Lung (tissue), 16 donors: ENCODE results near the gene GFPT2. TPM values are rescaled to one million over a fixed set of nuclear protein-coding genes. Genes with fewer than 3 reads are reported as not detected.
A peak's percentile ranks its signal among the peaks of the same experiment; 100 is the strongest.

Source experiments
- ATAC-seq: fragments of 200-7000 bp; cut with Tn5 transposase; one replicate; pipeline ENCODE4 v1.9.1; 2020; ENCODE audit warnings: moderate number of reproducible peaks; ENCODE audit not compliant: insufficient read depth, low FRiP score
- DNase-seq, 3 donors: peaks; one replicate each; pipeline ENCODE4 v3.0.0-alpha.2; 2013 to 2017
- H3K27ac ChIP-seq, 2 donors: one replicate each; pipeline ENCODE4 v1.5.1; 2013; ENCODE audit warnings: mild to moderate bottlenecking in 2 of 2, moderate library complexity in 2 of 2, control low read depth in 1 of 2, inconsistent platforms in 1 of 2, low read depth in 1 of 2, low read length in 1 of 2
- H3K27me3 ChIP-seq, 3 donors: one replicate each; pipeline ENCODE4 v1.5.1; 2013; ENCODE audit warnings: low read length in 2 of 3; ENCODE audit not compliant: control insufficient read depth in 3 of 3, insufficient read depth in 3 of 3
- H3K36me3 ChIP-seq, 4 donors: one replicate each; pipeline ENCODE4 v1.5.1; 2013; ENCODE audit warnings: low read length in 4 of 4, mild to moderate bottlenecking in 1 of 4, moderate library complexity in 1 of 4; ENCODE audit not compliant: control insufficient read depth in 4 of 4, insufficient read depth in 4 of 4
- H3K4me1 ChIP-seq, 5 donors: one replicate each; pipeline ENCODE4 v1.5.1; 2013; ENCODE audit warnings: low read length in 5 of 5, mild to moderate bottlenecking in 2 of 5, moderate library complexity in 1 of 5; ENCODE audit not compliant: control insufficient read depth in 5 of 5, insufficient read depth in 5 of 5
- H3K4me3 ChIP-seq: one replicate; pipeline ENCODE4 v1.5.1; 2013; ENCODE audit warnings: mild to moderate bottlenecking, control low read depth, moderate library complexity
- H3K9ac ChIP-seq, 2 donors: one replicate each; pipeline ENCODE4 v1.5.1; 2013; ENCODE audit warnings: low read length in 2 of 2, control low read depth in 1 of 2; ENCODE audit not compliant: insufficient read depth in 1 of 2
- H3K9me3 ChIP-seq, 4 donors: one replicate each; pipeline ENCODE4 v1.5.1; 2013; ENCODE audit warnings: low read length in 3 of 4, mild to moderate bottlenecking in 1 of 4, moderate library complexity in 1 of 4; ENCODE audit not compliant: control insufficient read depth in 4 of 4, insufficient read depth in 3 of 4
- WGBS, 2 donors: extraction: QIAGEN DNeasy Blood & Tissue Kit; methylation state at CpG; one replicate each; pipeline ENCODE4 v1.1.7; 2013; 5-methylcytosine and 5-hydroxymethylcytosine counted together
- long read RNA-seq, 5 donors: transcript quantifications; one replicate each; lab custom pipeline, GENCODE V29; 2026
- polyA plus RNA-seq, 2 donors: library from polyadenylated mRNA; stranded (reverse); fragments of 200-250 nt; gene quantifications; one replicate each; pipeline ENCODE4 v1.2.1, GENCODE V29; 2013
- total RNA-seq, 2 donors: library from RNA; depleted of rRNA in 1 of 2; stranded (reverse); fragments of >200 nt in 1 of 2; gene quantifications; one replicate each; pipeline ENCODE4 v1.2.1, GENCODE V29; 2014 to 2021
- TF ChIP-seq, protein P1 (sequence below): IDR thresholded peaks from 2 replicates; pipeline ENCODE4 v1.5.1; 2012; ENCODE audit warnings: mild to moderate bottlenecking; ENCODE audit errors: control extremely low read depth, extremely low read depth
- donor health status: control.
- donor health status: control.
- donor health status: Bipolar disorder and iron deficiency.
- donor health status: healthy.
- donor health status: DM: yes; HTN: yes; CAD: no.

Gene GFPT2
- total RNA-seq (10 to 100 TPM; 19.7 to 26.6 TPM), polyA plus RNA-seq (10 to 100 TPM; 11.1 to 14.9 TPM)
- long read RNA-seq, donor 1, partial matches to known transcripts, result 0 of 3 reads
- long read RNA-seq, donor 1, other reads (novel, unspliced or antisense), result 0 of 3 reads
- long read RNA-seq, donor 2, result 0 reads
- long read RNA-seq, donor 3, result 0 reads
- long read RNA-seq, donor 4, result 0 reads
- long read RNA-seq, donor 5, result 0 reads

DNA sequence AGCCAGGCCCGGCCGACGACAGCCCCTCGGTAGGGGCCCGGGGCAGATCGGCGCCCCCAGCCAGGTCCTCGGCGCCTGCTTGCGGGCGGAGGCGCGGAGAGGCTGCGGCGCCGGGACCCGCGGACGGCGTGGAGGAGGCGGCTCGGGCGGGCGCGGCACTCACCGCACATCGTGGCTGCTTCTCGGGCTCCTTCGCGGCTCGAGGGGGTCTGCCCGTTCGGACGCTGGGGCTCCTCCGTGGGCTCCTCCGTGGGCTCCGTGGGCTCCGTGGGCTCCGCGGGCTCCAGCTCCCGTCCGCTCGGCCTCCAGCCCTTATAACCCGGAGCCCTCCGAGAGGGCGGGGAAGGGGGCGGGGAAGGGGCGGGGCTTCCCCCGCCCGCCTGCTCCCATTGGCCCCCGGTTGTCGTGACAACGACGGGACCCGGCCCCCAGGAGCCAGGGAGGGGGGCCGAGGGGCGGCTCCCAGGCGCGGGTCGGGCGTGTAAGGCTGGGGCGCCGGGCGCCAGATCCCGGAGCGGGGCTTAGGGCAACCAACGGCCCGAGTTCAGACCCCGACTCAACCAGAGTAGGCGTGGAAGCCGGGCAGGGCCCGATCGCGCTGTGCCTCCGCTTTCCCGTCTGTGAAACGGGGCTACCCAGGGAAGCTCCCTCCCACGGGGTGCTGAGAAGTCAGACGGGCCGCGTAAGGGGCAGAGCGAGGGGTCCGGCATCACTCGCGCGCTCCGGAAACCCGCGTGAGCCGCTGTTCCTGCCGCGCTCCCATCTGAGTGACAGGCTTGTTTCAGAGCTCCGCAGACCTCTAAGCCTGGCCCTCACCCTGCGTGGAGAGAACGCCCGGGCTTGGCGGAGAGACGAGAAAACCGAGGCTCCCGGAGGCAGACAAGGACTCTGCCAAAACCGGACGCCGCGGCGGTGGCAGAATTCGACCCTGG lies at the start of gene GFPT2:
Gene GFPT2, minus strand, starts transcription at position 289 of the 932 bp plus-strand sequence. Its CDS starts 119 bp downstream, at position 170.
- Histone ChIP-seq H3K27me3 (peaks cover 0 to 11% (median 0%) of the 10 kb centered on the region in 3 donors), H3K9ac (no peak within 1 kb of the TSS), H3K4me1 (peaks cover 0 to 19% (median 6%) of the 10 kb centered on the region in 5 donors), H3K9me3 (no peaks in the 10 kb centered on the region), H3K36me3 (no peaks in the 10 kb centered on the region), H3K4me3 (peak within 1 kb of the TSS; percentile 65), H3K27ac (peak within 1 kb of the TSS; percentile 23 to 49)
- TF ChIP-seq, protein P1, sequence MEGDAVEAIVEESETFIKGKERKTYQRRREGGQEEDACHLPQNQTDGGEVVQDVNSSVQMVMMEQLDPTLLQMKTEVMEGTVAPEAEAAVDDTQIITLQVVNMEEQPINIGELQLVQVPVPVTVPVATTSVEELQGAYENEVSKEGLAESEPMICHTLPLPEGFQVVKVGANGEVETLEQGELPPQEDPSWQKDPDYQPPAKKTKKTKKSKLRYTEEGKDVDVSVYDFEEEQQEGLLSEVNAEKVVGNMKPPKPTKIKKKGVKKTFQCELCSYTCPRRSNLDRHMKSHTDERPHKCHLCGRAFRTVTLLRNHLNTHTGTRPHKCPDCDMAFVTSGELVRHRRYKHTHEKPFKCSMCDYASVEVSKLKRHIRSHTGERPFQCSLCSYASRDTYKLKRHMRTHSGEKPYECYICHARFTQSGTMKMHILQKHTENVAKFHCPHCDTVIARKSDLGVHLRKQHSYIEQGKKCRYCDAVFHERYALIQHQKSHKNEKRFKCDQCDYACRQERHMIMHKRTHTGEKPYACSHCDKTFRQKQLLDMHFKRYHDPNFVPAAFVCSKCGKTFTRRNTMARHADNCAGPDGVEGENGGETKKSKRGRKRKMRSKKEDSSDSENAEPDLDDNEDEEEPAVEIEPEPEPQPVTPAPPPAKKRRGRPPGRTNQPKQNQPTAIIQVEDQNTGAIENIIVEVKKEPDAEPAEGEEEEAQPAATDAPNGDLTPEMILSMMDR, result no peak
- ATAC-seq, result peak; percentile 92
- peak; percentile 89 to 91 (median 90) for DNase-seq
- 1% methylated on average over 81 to 106 of the region's 106 CpGs for WGBS, 2 donors

DNA sequence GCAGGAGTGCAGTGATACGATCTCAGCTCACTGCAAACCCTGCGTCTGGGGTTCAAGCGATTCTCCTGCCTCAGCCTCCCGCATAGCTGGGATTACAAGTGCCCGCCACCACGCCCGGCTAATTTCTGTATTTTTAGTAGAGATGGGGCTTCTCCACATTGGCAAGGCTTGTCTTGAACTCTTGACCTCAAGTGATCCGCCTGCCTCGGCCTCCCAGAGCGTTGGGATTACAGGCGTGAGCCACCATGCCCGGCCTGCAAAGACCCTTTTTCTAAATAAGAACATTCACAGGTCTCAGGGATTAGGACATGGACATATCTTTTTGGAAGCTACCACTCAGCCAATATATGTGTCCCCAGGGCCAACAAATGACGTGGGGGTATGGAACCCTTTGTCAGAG lies 49.6 kb upstream of the GFPT2 start:
- peaks cover 0 to 6% (median 3%) of the 10 kb centered on the region in 4 donors for H3K9me3 ChIP-seq
- H3K4me3 ChIP-seq, result no peak overlapping the region
- H3K4me1 ChIP-seq, result no peaks in the 10 kb centered on the region
- ATAC-seq, result no peak
- H3K36me3 ChIP-seq, result no peaks in the 10 kb centered on the region
- no peak overlapping the region for H3K9ac ChIP-seq
- no peak overlapping the region for H3K27ac ChIP-seq
- WGBS, 2 donors, result 94 to 96% methylated on average over 13 of the region's 13 CpGs
- H3K27me3 ChIP-seq, result no peaks in the 10 kb centered on the region
- DNase-seq, result no peak
- TF ChIP-seq, protein P1, result no peak

DNA sequence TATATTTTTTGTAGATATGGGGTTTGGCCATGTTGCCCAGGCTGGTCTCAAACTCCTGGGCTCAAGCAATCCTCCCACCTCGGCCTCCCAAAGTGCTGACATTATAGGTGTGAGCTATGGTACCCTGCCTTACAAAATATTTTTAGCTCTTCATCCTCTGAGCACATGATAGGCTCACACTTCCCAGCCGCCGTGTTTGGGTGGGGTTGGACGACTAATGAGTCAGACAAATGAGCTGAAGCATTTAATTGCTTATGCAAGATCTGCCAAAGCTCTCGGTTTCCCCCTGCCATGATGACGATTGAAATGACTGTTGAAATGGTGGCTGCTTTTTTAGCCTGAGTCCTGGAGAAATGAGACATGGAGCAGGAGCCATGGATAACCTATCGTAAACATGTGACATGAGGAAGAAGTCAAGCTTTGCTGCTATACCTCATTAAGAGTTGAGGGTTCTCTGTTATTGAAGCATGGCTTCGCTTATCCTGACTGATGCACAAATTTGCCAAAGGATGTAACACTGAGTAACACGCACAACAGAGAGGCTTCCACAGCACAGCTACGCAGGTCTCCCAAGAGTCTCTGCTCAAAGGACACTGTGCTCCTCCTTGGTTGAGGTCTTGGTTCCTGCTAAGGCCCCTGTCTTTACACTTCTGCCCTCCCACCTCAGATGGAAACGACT lies 48.2 kb upstream of the GFPT2 start:
- TF ChIP-seq, protein P1, result no peak
- Histone ChIP-seq H3K4me3 (no peak overlapping the region), H3K27me3 (no peaks in the 10 kb centered on the region), H3K27ac (no peak overlapping the region), H3K4me1 (no peaks in the 10 kb centered on the region), H3K9me3 (peaks cover 0 to 6% (median 3%) of the 10 kb centered on the region in 4 donors), H3K9ac (no peak overlapping the region), H3K36me3 (no peaks in the 10 kb centered on the region)
- DNase-seq (no peak), ATAC-seq (no peak)
- WGBS, 2 donors, result 89 to 94% methylated on average over 11 of the region's 11 CpGs
